K562 (cell line): ENCODE results near the gene TRMT44. TPM values are rescaled to one million over a fixed set of nuclear protein-coding genes. Genes with fewer than 3 reads are reported as not detected.
A peak's percentile ranks its signal among the peaks of the same experiment; 100 is the strongest.

Experiments used
- BHLHE40 ChIP-seq: IDR thresholded peaks from 2 replicates; pipeline ENCODE4 v1.6.1; 2011; ENCODE audit warnings: low read length, improper control_type of control experiment
- CBX2 ChIP-seq: fragments of 200-600 bp; sonication (generic); IDR thresholded peaks from one replicate; pipeline ENCODE4 v1.6.1; 2012; ENCODE audit warnings: mild to moderate bottlenecking, low read length, inconsistent platforms; ENCODE audit not compliant: insufficient read depth, poor library complexity, severe bottlenecking
- CTCFL ChIP-seq: IDR thresholded peaks from 2 replicates; pipeline ENCODE4 v1.6.1; 2011; ENCODE audit warnings: borderline replicate concordance, low read depth, mild to moderate bottlenecking, moderate library complexity, low read length; ENCODE audit not compliant: insufficient read depth, poor library complexity, severe bottlenecking
- FOSL1 ChIP-seq: fragments of 200-800 bp; sonication (Bioruptor generic); conservative IDR thresholded peaks from 2 replicates; pipeline ENCODE4 v1.6.1; 2016; ENCODE audit warnings: missing genetic modification characterization, missing compliant biosample characterization
- JUND ChIP-seq, 2 experiments: IDR thresholded peaks; 2 replicates in 1 of 2; 3 replicates in 1 of 2; pipeline ENCODE4 v1.6.1; 2011; ENCODE audit warnings: borderline replicate concordance in 2 of 2, low read depth in 2 of 2, low read length in 2 of 2, improper control_type of control experiment in 1 of 2, missing biosample characterization in 1 of 2, missing genetic modification characterization in 1 of 2, missing genetic modification reagents in 1 of 2
- MAFK ChIP-seq: IDR thresholded peaks from 2 replicates; pipeline ENCODE4 v1.6.1; 2011; ENCODE audit warnings: low read length, improper control_type of control experiment
- MCM2 ChIP-seq: fragments of 450-650 bp; IDR thresholded peaks from 2 replicates; pipeline ENCODE4 v1.6.1; 2017; ENCODE audit warnings: low read depth, mild to moderate bottlenecking
- NFE2L1 ChIP-seq: fragments of 450-650 bp; IDR thresholded peaks from 2 replicates; pipeline ENCODE4 v1.6.1; 2016; ENCODE audit warnings: missing genetic modification characterization, low read depth, mild to moderate bottlenecking, missing compliant biosample characterization, moderate library complexity, borderline replicate concordance
- PBX2 ChIP-seq, 2 experiments: IDR thresholded peaks in 1 of 2; conservative IDR thresholded peaks in 1 of 2; 2 replicates each; pipeline ENCODE4 v1.6.1; 2016; ENCODE audit warnings: low read depth in 2 of 2, mild to moderate bottlenecking in 1 of 2, missing compliant biosample characterization in 1 of 2, missing genetic modification characterization in 1 of 2, moderate library complexity in 1 of 2
- ZC3H11A ChIP-seq: IDR thresholded peaks from 2 replicates; pipeline ENCODE4 v1.6.1; 2012; ENCODE audit warnings: low read depth, low read length, improper control_type of control experiment
- ZNF609 ChIP-seq: sonication (generic); formaldehyde crosslinking; IDR thresholded peaks from 2 replicates; pipeline ENCODE4 v1.8.1; 2023; ENCODE audit warnings: missing genetic modification reagents, mild to moderate bottlenecking, borderline replicate concordance
- polyA plus RNA-seq, 8 experiments: library from polyadenylated mRNA; depleted of rRNA in 4 of 8; stranded (reverse) in 5 of 8; unstranded in 3 of 8; fragments of >200 nt; fragmentation: Nextera tagmentation in 2 of 8; fragmentation: Illumina TruSeq in 1 of 8; extraction: Ambion mirVana in 2 of 8; extraction: Trizol in 1 of 8; gene quantifications; 2 replicates each; pipeline versions ENCODE4 v1.2.1 to v1.2.3, GENCODE V29; 2011 to 2014; ENCODE audit warnings: inconsistent platforms in 1 of 8, missing spikeins in 1 of 8
- total RNA-seq, 7 experiments: library from RNA; depleted of rRNA in 6 of 7; stranded (reverse); fragments of >200 nt in 6 of 7; fragmentation: Illumina TruSeq in 2 of 7; extraction: Trizol in 2 of 7; gene quantifications; 2 replicates each; pipeline versions ENCODE4 v1.2.1 to v1.2.3, GENCODE V29; 2011 to 2021; ENCODE audit warnings: low replicate concordance in 1 of 7

TRMT44 gene
- total and polyA plus RNA-seq, 9 of the 15 experiments (the other 6 are each of a cell fraction or from before 2014, with no cell fraction given): 1.2 to 18.6 (median 10.0) TPM

- no peak for TF ChIP-seq ZNF609 (CRISPR knock-in tag)
- no peak for TF ChIP-seq ZC3H11A
- peak; percentile 40; the same call in 1 of the 2 replicates for TF ChIP-seq JUND (IDR thresholded peaks at IDR 0.05; ENCODE audit: borderline replicate concordance, low read depth, low read length)
- TF ChIP-seq JUND (tag; IDR thresholded peaks at IDR 0.05; ENCODE audit: borderline replicate concordance, low read depth, low read length): peak; percentile 62; the same call in 1 of the 3 replicates
- TF ChIP-seq FOSL1 (tag): peak; percentile 43; the same call in 1 of the 2 replicates
- TF ChIP-seq MAFK: peak; percentile 92
- TF ChIP-seq CTCFL: no peak
- TF ChIP-seq CBX2: no peak
- no peak for TF ChIP-seq PBX2 (CRISPR knock-in tag; IDR thresholded peaks at IDR 0.05; ENCODE audit: low read depth)
- no peak for TF ChIP-seq PBX2 (tag; conservative IDR thresholded peaks at IDR 0.05; ENCODE audit: low read depth)
- peak; percentile 60 for TF ChIP-seq BHLHE40
- TF ChIP-seq MCM2: no peak
- peak; percentile 94 for TF ChIP-seq NFE2L1 (tag)
Measured at GRCh38 chr4:8419222-8420041, 21.1 kb upstream of the TRMT44 start (continued).
